Upper lobe of left lung (tissue), 4 donors: Measurements from ENCODE around the gene CUEDC2.

Experiments used
- EP300 ChIP-seq, 4 donors: sonication (generic); formaldehyde crosslinking; IDR thresholded peaks; one replicate each; pipeline ENCODE4 v1.5.1; 2017; ENCODE audit warnings: antibody characterized with exemption in 4 of 4, control low read depth in 2 of 4
- POLR2A ChIP-seq, 4 donors: fragments of 450-650 bp; IDR thresholded peaks; one replicate each; pipeline ENCODE4 v1.5.1; 2016 to 2017; ENCODE audit warnings: antibody characterized with exemption in 4 of 4, mild to moderate bottlenecking in 2 of 4
- POLR2AphosphoS5 ChIP-seq, 2 donors: sonication (generic); formaldehyde crosslinking; IDR thresholded peaks; one replicate each; pipeline ENCODE4 v1.5.1; 2017; ENCODE audit warnings: antibody characterized with exemption in 2 of 2
- TF ChIP-seq, protein P1 (sequence below), 6 experiments: fragments of 450-650 bp in 4 of 6; fragments of 200-600 bp in 2 of 6; sonication (generic) in 2 of 6; IDR thresholded peaks; one replicate each; pipeline ENCODE4 v1.5.1; 2016 to 2019; ENCODE audit warnings: antibody characterized with exemption in 6 of 6

DNA sequence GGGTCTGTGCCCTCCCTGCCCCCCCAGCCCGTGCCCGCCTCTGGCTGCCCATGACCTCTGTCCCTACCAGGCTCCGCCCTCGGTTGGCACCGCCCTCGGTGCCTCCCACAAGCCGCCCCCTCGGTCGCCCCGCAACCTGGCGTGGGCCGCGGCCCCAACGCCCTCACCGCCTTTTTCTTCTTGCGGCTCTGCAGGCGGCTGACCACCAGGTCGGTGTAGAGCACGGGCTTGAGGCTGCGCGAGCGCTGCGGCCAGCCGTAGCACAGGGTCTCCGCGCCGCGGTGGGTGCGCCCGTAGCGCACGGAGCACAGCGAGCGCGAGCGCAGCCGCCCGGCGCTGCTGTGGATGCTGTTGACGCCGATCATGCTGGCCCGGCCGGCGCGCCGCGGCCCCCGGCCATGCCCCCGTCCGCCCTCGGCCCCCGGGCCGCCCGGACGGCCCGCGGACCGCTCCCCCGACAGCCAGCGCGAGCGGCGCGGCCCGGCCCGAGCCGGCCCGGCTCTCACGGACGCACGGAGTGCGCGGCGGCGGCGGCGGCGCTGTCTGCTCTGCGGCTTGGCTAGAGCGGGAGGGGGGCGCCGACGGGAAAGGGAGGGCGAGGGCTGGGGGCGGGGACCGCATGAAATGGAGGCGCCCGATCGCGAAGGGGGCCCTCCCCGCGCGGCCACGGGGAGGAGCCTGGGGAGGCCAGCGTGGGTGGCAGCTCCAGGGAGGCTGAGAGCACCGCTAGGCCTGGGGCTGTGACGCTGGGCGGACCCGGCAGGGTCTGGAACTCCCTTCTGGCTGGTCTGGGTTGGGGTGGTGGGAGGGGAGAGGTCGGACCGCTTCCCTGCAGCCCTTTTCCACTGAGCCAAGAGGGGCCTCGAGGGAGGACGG is 23.4 kb downstream of the CUEDC2 start:
- TF ChIP-seq, protein P1, sequence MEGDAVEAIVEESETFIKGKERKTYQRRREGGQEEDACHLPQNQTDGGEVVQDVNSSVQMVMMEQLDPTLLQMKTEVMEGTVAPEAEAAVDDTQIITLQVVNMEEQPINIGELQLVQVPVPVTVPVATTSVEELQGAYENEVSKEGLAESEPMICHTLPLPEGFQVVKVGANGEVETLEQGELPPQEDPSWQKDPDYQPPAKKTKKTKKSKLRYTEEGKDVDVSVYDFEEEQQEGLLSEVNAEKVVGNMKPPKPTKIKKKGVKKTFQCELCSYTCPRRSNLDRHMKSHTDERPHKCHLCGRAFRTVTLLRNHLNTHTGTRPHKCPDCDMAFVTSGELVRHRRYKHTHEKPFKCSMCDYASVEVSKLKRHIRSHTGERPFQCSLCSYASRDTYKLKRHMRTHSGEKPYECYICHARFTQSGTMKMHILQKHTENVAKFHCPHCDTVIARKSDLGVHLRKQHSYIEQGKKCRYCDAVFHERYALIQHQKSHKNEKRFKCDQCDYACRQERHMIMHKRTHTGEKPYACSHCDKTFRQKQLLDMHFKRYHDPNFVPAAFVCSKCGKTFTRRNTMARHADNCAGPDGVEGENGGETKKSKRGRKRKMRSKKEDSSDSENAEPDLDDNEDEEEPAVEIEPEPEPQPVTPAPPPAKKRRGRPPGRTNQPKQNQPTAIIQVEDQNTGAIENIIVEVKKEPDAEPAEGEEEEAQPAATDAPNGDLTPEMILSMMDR (IDR thresholded peaks at IDR 0.05), result no peak
- TF ChIP-seq EP300 (IDR thresholded peaks at IDR 0.05) (no peak), POLR2AphosphoS5 (IDR thresholded peaks at IDR 0.05) (no peak), POLR2A (IDR thresholded peaks at IDR 0.05) (no peak)
